GM18870 (cell line): ENCODE measurements around the gene ITGA11.

Experiments used
- ATAC-seq: cut with Tn5 transposase; IDR thresholded peaks from one replicate; pipeline ENCODE4 v1.9.1; 2021; ENCODE audit warnings: moderate library complexity; ENCODE audit not compliant: unreplicated experiment

The ITGA11 gene

DNA sequence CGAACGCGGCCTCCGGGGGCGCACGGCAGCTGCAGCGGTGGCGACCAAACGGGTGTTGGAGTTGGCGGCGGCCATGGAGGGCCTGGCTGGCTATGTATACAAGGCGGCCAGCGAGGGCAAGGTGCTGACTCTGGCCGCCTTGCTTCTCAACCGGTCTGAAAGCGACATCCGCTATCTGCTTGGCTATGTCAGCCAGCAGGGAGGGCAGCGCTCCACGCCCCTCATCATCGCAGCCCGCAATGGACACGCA, 153.7 kb downstream of the ITGA11 start:
- ATAC-seq, result peak; percentile 39

DNA sequence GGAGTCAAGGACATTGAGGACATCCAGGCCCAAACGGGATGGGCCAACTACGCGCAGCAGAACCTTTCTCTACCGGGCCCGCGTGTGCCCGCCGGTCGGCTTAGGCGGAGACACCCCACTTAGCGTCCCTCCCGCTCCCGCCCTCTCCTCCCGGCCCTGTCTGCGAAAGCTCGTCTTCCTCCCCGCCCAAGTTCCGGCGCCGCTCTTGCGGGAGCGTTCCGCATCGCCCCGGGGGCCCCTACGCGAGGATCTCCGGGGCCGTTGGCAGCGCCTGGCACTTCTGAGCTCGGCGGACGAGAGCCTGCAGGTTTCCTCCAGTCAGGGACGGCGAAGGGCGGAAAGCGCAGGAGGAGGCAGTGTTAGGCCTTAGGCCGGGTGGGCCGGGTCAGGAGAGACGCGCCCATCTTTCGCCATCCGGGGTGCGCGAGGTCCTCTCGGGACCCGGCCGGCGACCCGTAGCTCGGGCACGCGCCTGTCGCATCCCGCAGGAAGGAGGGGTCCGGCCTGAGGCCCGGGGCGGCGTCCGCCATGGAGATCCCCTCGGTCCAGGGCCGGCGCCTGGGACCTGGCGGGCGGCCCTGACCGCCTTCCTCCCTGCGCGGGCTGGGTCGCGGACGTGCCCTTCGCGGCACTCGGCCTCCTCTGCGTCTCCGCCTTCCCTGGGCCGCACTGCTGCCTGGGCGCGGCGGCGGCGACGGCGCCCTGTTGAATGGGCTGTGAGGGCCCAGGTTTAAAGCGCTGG, 154.2 kb downstream of the ITGA11 start, which contains the start of gene FEM1B:
TSS of gene FEM1B (plus strand) at position 143 of the 742 bp plus-strand sequence. CDS start 673 bp downstream, outside the sequence.
- ATAC-seq, result peak; percentile 60

DNA sequence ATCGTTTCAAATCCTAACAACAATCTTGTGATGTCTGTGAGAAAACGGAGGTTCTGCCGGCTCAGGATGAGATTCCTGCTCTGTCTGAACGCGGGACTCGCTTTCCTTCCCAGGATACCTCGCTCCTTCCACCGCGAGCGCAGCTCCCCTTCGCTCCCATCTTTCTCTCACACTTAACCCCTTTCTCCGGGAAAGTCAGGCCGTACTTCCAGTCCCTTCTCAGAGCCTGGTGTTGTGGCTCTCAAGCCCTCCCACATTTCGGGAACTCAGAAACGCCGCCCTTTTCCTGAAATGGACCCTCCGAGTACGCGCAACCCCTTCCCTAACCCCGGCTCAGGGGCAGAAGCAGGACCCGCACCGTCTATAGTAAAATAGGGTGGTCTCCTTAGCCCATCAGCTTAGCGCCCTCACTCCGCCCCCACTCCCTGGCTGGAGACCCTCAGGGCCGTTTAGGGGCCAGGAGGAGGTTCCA, 154.8 kb downstream of the ITGA11 start:
- no peak for ATAC-seq

DNA sequence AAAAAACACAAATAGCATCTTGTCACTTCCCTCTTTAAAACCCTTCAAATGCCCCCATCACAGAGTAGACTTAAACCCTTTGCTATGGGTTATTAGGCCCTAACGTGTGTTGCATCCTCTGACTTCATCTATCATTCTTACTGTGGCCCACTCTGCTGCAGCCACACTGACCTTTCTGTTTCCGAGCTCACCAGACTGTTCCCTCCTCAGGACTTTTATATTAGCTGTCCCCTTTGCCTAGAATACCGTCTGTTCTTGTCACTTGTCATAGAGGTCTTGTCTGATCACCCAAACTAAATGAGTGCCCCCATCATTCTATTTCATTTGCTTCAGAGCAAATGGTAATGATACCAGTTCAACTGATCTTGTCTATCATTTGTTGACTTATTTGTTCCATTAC, 155.3 kb downstream of the ITGA11 start:
- no peak for ATAC-seq

DNA sequence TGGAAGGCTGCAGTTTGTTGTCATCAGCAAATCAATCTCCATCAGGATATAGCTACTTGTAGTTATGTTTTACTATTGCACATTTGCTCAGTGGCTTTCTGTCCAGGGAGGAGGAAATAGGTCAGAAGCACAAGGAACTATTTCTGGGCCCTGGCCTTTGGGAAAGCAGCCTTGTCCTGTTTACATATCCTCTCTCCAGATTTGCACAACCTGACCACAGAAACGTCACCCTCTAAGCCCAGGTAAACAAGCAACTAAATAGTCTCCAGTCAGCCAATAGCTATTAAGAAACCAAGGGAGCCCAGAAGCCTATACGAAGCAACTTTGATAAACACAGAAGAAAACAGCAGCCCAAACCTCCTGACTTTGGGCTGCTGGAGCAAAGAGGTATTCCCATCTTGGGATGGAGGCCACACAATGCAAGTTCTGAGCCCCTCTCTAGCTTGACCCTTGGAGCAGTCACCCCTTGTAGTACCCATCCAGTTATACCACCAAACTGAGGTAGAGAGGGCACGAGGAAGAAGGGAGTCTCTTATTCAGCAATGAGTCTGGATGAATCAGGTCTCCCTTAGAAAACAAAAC, 156.7 kb downstream of the ITGA11 start:
- no peak for ATAC-seq

DNA sequence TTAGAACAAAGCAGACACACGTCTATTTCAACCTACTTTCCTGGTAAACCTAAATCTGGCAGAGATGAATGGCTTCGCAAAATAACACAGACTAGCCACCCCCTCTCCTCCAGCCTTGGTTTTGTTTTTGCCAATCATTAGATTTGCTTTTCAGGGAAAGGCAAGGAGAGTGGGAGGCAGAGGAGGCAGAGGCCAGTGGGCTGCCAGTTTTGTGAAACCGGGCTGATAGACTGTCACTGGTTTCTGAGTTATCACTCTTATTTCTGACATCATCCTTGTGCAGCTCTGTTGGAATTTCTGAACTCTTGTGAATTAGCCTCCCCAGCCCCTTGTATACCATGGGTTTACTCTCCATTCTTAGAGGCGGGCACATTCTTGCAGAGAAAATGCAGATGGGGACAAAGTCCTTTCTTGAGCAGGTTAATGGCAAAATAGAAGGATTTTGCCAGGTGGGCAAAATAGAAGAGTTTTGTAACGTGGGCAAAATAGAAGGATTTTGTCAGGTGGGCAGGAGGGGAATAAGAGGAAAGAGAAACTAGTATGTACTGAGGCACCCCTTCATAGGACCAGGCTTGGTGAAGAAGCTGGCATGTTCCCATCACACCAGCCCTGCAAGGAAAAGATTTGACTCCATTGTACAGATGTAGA, 157.6 kb downstream of the ITGA11 start:
- ATAC-seq, result no peak

DNA sequence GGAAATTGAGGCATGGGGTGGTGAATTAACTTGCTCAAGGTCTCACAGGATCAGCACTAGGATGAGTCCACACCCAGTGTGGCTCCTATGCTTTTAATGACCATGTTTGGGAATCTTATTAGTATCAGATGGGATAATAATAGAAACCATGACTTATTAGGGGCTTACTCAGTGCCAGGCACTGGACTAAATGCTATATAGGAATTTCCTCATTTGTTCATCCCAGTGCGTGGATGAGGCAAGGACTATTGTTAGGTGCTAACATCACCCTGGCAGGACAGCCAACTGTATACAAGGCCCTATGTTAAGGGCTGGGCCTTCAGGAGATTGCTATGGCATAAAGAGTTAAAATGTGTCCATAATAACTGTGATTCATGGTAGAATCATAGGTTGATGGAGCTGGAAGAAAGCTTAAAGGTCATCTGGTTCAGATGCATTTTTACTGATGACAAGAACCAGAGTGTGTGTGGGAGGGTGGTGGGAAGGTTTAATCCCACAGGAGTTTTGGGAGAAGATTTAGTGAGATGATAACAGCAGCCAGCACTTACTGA, 159.2 kb downstream of the ITGA11 start:
- no peak for ATAC-seq

DNA sequence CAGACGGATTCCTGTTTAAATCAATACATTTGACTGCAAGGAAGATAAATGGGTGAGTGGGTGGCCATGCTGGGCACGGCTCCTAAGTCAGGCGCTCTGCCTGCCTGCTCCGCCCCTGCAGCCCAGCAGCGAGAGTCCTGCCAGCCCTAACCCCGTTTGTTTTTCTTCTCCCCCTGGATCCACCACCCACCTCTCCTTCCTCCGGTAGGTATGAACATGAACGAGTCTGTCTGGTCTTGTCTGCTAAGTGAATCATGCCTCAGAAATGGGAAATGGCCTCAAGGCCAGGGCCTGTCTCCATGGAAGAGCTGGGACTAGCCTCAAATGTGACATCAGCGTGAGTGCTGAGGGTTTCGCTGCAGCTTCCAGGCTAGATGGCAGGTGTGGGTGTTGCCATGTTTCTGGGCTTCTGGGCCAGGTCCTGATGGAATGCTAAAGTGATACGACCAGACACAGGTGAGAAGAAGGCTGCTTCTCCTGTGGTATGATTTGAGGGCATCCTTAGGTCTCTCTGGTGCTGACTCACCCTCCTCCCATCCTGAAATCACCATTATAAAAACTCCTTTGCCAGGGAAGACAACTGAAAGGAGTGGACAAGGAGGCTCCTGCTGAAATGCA, 160.0 kb downstream of the ITGA11 start:
- no peak for ATAC-seq

DNA sequence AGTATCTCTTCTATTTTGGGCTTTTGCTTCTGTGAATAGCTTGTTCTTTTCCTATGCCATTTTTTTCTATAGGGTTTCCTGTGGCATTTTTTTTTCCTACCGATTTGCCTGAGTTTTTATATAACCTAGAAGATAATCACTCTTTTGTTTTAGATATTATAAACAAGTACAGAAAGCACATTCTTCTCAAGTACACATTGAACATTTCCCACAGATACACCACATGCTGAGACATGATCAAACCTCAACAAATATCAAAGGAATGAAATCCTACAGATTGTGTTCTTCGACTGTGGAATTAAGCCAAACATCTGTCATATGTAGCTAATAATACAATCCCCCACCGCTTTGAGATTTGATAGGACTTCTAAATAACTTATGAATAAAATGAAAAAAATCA, 163.6 kb downstream of the ITGA11 start:
- no peak for ATAC-seq

DNA sequence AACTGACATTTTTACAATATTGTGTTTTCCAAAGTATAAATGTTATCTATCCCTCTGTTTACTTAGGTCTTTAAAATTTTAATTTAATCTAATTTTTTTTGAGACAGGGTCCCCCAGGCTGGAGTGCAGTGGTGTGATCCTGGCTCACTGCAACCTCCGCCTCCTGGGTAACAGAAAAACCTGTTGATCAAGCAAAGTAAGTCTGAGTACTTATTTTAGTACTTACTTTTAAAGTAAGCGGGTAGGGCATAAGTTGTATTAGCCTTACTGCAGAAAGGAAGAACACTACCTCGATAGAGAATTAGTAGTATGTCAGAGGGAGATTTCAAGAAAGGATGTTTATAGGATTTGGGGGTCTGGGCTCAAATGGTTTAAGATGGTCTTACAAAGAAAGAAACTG, 166.3 kb downstream of the ITGA11 start:
- ATAC-seq, result no peak

DNA sequence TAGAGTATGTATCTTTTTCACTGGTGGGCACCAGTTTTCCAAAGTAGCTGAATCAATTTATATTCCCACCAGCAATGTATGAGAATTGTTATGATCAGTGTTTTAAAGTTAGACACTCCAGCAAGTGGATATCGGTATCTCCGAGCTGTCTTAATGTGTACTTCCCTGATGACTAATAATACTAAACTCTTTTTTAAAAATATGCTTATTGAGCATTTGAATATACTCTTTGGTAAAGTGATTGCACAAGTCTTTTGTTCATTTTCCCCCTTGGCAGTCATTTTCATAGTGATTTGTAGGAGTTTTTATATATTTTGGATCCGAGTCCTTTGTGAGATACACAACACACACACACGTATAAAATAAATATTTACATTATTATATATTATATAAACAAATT, 166.9 kb downstream of the ITGA11 start:
- no peak for ATAC-seq

DNA sequence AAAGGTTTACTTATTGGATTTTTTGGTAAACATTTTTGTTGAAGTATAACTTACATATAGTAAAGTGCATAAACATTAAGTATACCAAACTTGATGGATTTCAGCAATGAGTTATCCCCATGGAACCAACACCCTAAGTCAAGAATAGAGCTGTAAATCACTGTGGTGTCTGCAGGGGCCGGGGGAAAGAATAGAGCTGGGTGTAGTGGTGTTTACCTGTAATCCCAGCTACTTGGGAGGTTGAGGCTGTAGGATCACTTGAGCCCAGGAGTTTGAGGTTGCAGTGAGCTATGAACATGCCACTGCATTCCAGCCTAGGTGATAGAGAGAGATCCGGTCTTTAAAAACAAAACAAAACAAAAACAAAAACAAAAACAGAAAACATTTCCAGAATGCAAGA, 167.7 kb downstream of the ITGA11 start:
- no peak for ATAC-seq

DNA sequence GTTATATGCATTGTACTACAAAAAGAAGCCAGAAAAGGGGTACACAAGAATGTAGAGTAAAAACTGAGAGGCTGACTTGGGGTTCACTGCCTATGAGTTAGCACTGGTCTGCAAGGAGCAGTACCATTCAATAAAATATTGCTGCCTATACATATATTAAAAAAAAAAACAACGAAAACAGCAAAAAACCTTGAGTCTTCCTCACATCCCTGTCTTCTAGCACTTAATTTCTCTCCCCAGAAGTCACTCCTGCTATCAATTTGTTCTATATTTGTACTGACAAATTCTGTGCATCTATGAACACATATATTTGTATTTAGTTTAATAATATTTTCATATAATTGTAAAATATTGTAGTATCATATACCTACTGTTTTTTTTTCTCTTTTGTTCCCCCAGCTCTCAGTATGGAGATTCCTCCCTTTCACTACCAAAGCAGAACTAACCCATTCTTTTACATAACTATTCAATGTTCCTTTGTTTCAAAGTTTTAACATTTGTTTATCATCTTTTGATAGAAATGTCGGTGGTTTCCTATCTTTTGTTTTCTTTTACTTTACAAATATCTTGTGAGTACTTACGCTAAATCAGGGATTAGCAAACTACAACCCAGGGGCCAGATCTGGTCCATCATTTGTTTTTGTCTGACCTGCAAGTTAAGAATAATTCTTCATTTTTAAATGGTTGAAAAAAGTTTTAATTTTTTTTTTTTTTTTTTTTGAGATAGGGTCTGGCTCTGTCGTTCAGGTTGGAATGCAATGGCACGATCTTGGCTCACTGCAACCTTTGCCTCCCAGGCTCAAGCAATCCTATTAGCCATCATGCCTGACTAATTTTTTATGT, 169.2 kb downstream of the ITGA11 start:
- ATAC-seq, result no peak

DNA sequence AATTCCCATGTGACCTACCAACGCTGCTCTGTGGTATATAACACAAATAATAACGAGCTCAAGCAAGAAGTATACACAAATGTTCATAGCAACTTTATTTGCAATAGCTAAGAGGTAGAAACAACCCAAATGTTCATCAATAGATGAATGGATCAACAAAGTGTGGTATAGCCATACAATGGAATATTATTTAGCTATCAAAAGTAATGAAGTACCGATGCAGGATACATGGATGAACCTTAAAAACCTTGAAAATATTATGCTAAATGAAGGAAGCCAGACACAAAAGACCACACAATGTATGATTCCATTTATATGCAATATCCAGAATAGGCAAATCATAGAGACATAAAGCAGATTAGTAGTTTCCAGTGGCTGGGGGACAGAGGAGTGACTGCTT, 170.0 kb downstream of the ITGA11 start:
- ATAC-seq, result no peak

DNA sequence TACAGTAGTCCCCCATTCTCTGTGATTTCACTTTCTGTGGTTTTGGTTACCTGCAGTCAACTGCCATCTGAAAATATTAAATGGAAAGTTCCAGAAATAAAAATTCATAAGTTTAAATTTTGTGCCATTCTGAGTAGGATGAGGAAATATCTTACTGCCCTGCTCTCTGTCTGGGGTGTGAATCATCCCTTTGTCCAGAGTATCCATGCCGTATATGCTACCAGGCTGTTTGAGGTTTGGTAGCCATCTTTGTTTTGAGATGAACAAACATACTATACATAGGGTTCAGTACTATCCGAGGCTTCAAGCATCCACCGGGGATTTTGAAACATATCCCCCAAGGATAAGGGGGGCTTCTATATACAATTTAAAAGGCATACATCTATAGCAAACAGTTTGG, 170.7 kb downstream of the ITGA11 start:
- ATAC-seq, result no peak

DNA sequence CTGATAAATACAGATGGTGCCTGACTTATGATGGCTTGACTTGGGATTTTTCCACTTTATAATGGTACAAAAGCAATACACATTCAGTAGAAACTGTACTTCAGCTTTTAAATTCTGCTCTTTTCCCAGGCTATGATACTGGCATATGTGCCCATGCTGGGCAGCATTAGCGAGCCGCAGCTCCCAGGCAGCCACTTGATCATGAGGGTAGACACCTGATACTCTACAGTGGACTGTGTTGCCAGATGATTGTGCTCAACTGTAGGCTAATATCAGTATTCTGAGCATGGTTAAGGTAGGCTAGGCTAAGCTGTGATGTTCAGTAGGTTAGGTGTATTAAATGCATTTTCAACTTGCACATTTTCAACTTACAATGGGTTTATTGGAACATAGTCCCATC, 172.1 kb downstream of the ITGA11 start:
- no peak for ATAC-seq

DNA sequence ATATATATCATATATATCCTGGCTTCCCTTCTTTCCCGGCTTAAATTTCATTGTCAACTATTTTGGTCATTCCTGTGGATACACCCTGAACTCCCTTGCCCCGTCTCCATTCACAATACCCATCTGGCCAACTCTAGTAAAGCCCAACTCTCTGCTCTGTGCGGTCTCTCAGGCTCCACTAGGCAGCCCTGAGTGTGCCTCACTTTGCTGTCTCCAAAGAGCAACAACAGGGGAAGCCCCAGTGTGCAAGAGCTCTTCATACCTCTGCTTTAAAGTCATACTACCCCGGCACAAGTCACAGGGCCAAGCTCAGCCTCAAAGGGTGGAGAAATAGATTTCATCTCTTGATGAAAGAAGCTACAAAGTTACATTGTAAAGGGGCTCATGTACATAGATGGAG, 173.3 kb downstream of the ITGA11 start:
- no peak for ATAC-seq

DNA sequence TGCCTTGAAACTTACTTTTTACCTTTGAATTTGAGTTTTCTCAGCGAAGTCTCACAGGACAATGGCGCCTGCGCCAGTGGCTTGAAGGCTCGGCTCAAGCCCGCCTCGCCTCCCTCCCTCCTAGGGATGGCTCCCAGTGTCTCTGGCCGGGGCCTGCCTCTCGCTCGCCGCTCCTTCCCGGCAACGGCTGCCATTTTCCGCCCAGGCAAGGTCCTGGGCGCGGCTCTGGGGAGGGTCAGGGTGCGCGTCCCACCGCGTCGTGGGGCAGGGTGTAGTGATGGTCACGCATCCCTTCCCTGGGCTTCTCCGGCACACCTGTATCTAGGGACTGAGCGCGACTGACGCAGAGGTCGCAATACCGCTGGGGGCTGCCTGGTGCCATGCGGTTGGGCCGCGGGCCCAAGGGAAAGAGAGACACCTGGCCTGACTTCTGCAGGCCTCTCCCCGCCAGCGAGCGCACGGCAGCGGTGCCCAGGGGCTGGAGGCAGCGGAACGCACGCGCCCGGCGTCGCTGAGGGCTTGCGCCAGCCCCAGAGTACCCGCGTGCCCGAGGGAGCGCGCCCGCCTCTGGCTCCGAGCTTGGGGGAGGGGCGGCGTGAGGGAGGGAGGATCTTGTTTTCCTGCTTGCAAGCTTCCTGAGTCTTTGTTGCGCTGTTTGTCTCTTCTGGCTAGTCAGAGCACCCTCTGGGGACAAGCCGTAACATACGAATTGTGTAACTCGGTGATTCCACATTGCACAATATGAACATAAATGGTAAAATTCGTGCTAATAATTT, 175.1 kb downstream of the ITGA11 start:
- ATAC-seq, result no peak

DNA sequence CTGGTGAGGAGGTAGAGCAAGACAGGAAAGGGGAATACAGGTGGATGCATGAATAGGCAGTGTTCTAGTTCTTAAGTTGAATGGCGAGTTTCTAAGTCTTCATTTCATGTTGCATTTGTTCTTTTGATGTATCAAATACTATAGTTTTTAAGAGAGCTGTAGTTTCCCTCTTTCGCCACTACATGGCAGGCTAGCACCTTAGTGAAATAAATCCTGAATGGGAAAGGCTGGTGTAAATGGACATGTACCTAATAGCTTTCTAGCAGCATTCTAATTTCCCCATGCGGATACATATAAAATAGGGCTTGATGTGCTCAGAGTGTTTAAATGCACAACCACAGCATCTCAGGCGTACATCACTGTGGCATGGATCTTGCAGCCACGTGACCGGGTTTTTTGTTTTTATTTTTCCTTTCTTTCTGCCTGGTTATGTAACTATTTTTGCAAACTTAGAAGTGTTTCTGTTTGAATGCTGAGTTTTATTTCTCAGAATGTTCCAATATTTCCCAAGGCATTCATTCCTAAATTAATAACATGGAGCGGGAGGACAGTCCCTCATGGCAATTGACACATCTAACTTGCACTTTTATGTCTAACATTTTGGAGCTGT, 178.9 kb downstream of the ITGA11 start:
- no peak for ATAC-seq
